K562 (cell line): ENCODE measurements around the gene BRINP2. TPM values are rescaled to one million over a fixed set of nuclear protein-coding genes. Genes with fewer than 3 reads are reported as not detected.

Experiments
- ATAC-seq: fragments of 200-7000 bp; cut with Tn5 transposase; 3 replicates; pipeline ENCODE4 v1.9.1; 2020; ENCODE audit warnings: moderate library complexity
- BruUV-seq: library from RNA; stranded (reverse); fragments of 400-500 nt; replicated peaks from 2 replicates; lab custom pipeline; 2021; lab: Mats Ljungman, UMichigan
- CTCF ChIA-PET: fragments of 300-600 bp; formaldehyde crosslinking; extraction: SDS; loops from one replicate; lab custom pipeline; 2021; ENCODE audit warnings: low intra/inter-chr PET ratio; lab: Yijun Ruan, JAX
- POLR2A ChIA-PET: fragments of 300-600, 350-650 bp; sonication (Branson Sonifier 250); formaldehyde crosslinking; extraction: SDS; loops from one replicate; lab custom pipeline; 2021; ENCODE audit warnings: antibody characterized with exemption, inconsistent platforms; lab: Yijun Ruan, JAX
- DNase-seq, 4 experiments: peaks; one replicate each; pipeline versions ENCODE4 v3.0.0 to v3.0.0-alpha.2; 2011 to 2018; ENCODE audit warnings: low spot score in 3 of 4, mixed read lengths in 3 of 4; ENCODE audit errors: extremely low read depth in 1 of 4
- FAIRE-seq: peaks from 2 replicates; lab custom pipeline; 2011; peaks lifted over from hg19 to GRCh38; lab: Jason Lieb, UNC
- H2AFZ ChIP-seq: 2 replicates; pipeline ENCODE4 v1.6.0; 2011; ENCODE audit warnings: low read depth, low read length, control low read depth, inconsistent platforms
- H3K27ac ChIP-seq: fragments of 200-600 bp; 3 replicates; pipeline ENCODE4 v1.8.0; 2011; ENCODE audit warnings: low read depth, mild to moderate bottlenecking, control low read depth, inconsistent platforms, low read length, moderate library complexity, mixed read lengths; ENCODE audit errors: extremely low read depth
- H3K27me3 ChIP-seq, 2 experiments: fragments of 300-600 bp in 1 of 2; 2 replicates in 1 of 2; 3 replicates in 1 of 2; pipeline versions ENCODE4 v1.6.0 to v1.8.0; 2011; ENCODE audit warnings: inconsistent platforms in 2 of 2, low read length in 2 of 2, mild to moderate bottlenecking in 1 of 2, mixed read lengths in 1 of 2, moderate library complexity in 1 of 2; ENCODE audit not compliant: control insufficient read depth in 2 of 2, insufficient read depth in 2 of 2
- H3K36me3 ChIP-seq: fragments of 300-600 bp; 3 replicates; pipeline ENCODE4 v1.8.0; 2011; ENCODE audit warnings: mild to moderate bottlenecking, low read length, inconsistent platforms; ENCODE audit not compliant: control insufficient read depth, insufficient read depth
- H3K4me1 ChIP-seq, 2 experiments: fragments of 200-600 bp in 1 of 2; replicated peaks in 1 of 2; 2 replicates in 1 of 2; 3 replicates in 1 of 2; pipeline versions ENCODE4 v1.5.1 to v1.8.0; 2011; ENCODE audit warnings: inconsistent platforms in 2 of 2, low read length in 2 of 2, mild to moderate bottlenecking in 1 of 2, mixed read lengths in 1 of 2, moderate library complexity in 1 of 2; ENCODE audit not compliant: control insufficient read depth in 2 of 2, insufficient read depth in 2 of 2
- H3K4me2 ChIP-seq: 2 replicates; pipeline ENCODE4 v1.6.1; 2011; ENCODE audit warnings: low read length, control low read depth, inconsistent platforms, mixed read lengths; ENCODE audit not compliant: insufficient read depth
- H3K4me3 ChIP-seq: fragments of 200-600 bp; sonication (generic), shearing (Covaris generic); 2 replicates; pipeline ENCODE4 v1.5.1; 2016; ENCODE audit warnings: control low read depth, inconsistent platforms
- H3K79me2 ChIP-seq: fragments of 200-600 bp; 3 replicates; pipeline ENCODE4 v1.8.0; 2011; ENCODE audit warnings: low read length, inconsistent platforms; ENCODE audit not compliant: control insufficient read depth, insufficient read depth
- H3K9ac ChIP-seq, 2 experiments: 2 replicates each; pipeline versions ENCODE4 v1.6.0 to v1.6.1; 2011; ENCODE audit warnings: low read depth in 2 of 2, low read length in 2 of 2, control low read depth in 1 of 2, inconsistent platforms in 1 of 2, mild to moderate bottlenecking in 1 of 2, mixed read lengths in 1 of 2; ENCODE audit not compliant: insufficient read depth in 1 of 2
- H3K9me1 ChIP-seq: one replicate; pipeline ENCODE4 v1.6.0; 2011; ENCODE audit warnings: inconsistent platforms, mild to moderate bottlenecking, low read length, moderate library complexity; ENCODE audit not compliant: control insufficient read depth, insufficient read depth
- H3K9me3 ChIP-seq: replicated peaks from 2 replicates; pipeline ENCODE4 v1.5.1; 2011; ENCODE audit warnings: low read depth, low read length, inconsistent platforms; ENCODE audit not compliant: control insufficient read depth, insufficient read depth
- H4K20me1 ChIP-seq: replicated peaks from 2 replicates; pipeline ENCODE4 v1.6.1; 2011; ENCODE audit warnings: low read length, inconsistent platforms, mixed read lengths; ENCODE audit not compliant: control insufficient read depth, insufficient read depth
- HIVEP1 ChIP-seq: fragments of 250-450 bp; sonication (Bioruptor Pico); IDR thresholded peaks from 2 replicates; pipeline ENCODE4 v1.4.0; 2020; ENCODE audit warnings: mild to moderate bottlenecking
- KDM4B ChIP-seq, 2 experiments: fragments of 450-650 bp in 1 of 2; sonication (generic) in 1 of 2; IDR thresholded peaks; 2 replicates each; pipeline ENCODE4 v1.6.1; 2016 to 2017; ENCODE audit warnings: borderline replicate concordance in 2 of 2, antibody characterized with exemption in 1 of 2, low read depth in 1 of 2, mild to moderate bottlenecking in 1 of 2
- NELFE ChIP-seq: IDR thresholded peaks from 2 replicates; pipeline ENCODE4 v1.6.1; 2011; ENCODE audit warnings: mild to moderate bottlenecking; ENCODE audit not compliant: insufficient read depth, insufficient read length
- POLR3A ChIP-seq: IDR thresholded peaks from 2 replicates; pipeline ENCODE4 v1.6.1; 2011; ENCODE audit warnings: borderline replicate concordance, mild to moderate bottlenecking, moderate library complexity; ENCODE audit not compliant: insufficient read length, insufficient read depth; ENCODE audit errors: extremely low read depth
- PTBP1 ChIP-seq: fragments of 200-400 bp; formaldehyde crosslinking; IDR thresholded peaks from 2 replicates; pipeline ENCODE4 v1.6.1; 2017; ENCODE audit warnings: low read depth, low read length
- SMAD2 ChIP-seq: fragments of 150-350 bp; IDR thresholded peaks from 2 replicates; pipeline ENCODE4 v1.6.1; 2014; ENCODE audit warnings: low read depth, mild to moderate bottlenecking, low read length
- SP2 ChIP-seq: IDR thresholded peaks from 2 replicates; pipeline ENCODE4 v1.6.1; 2011; ENCODE audit warnings: mild to moderate bottlenecking, low read depth, low read length, moderate library complexity; ENCODE audit not compliant: poor library complexity, severe bottlenecking; ENCODE audit errors: extremely low read depth
- ZNF280A ChIP-seq: fragments of 450-650 bp; IDR thresholded peaks from 2 replicates; pipeline ENCODE4 v1.6.1; 2018; ENCODE audit warnings: mild to moderate bottlenecking, low read depth; ENCODE audit not compliant: partially characterized antibody
- ZNF445 ChIP-seq: fragments of 250-450 bp; sonication (Bioruptor Pico); IDR thresholded peaks from 2 replicates; pipeline ENCODE4 v1.4.0; 2020; ENCODE audit warnings: low read depth, mild to moderate bottlenecking, moderate library complexity
- WGBS: fragments of 100-300 bp; shearing (Covaris generic); methylation state at CpG from one replicate; pipeline ENCODE4 v1.1.6; 2016; ENCODE audit warnings: low coverage, mixed read lengths; ENCODE audit not compliant: insufficient coverage; ENCODE audit errors: missing lambda C conversion rate; 5-methylcytosine and 5-hydroxymethylcytosine counted together
- in situ Hi-C: fragments of 300-500 bp; cut with MboI; formaldehyde crosslinking; loops from 4 replicates; pipeline ENCODE4 v1.15.0; 2018; ENCODE audit warnings: inconsistent platforms, mixed read lengths
- intact Hi-C: fragments of 100-400 bp; cut with micrococcal nuclease; formaldehyde crosslinking; loops from 2 replicates; pipeline ENCODE4 v1.14.2; 2022
- polyA plus RNA-seq, 8 experiments: library from polyadenylated mRNA; depleted of rRNA in 4 of 8; stranded (reverse) in 5 of 8; unstranded in 3 of 8; fragments of >200 nt; fragmentation: Nextera tagmentation in 2 of 8; fragmentation: Illumina TruSeq in 1 of 8; extraction: Ambion mirVana in 2 of 8; extraction: Trizol in 1 of 8; gene quantifications; 2 replicates each; pipeline versions ENCODE4 v1.2.1 to v1.2.3, GENCODE V29; 2011 to 2014; ENCODE audit warnings: inconsistent platforms in 1 of 8, missing spikeins in 1 of 8
- total RNA-seq, 7 experiments: library from RNA; depleted of rRNA in 6 of 7; stranded (reverse); fragments of >200 nt in 6 of 7; fragmentation: Illumina TruSeq in 2 of 7; extraction: Trizol in 2 of 7; gene quantifications; 2 replicates each; pipeline versions ENCODE4 v1.2.1 to v1.2.3, GENCODE V29; 2011 to 2021; ENCODE audit warnings: low replicate concordance in 1 of 7
- TF ChIP-seq, protein P1 (sequence below): fragments of 250-450 bp; sonication (Bioruptor Pico); IDR thresholded peaks from 2 replicates; pipeline ENCODE4 v1.8.0; 2021; ENCODE audit warnings: moderate library complexity, mild to moderate bottlenecking, inconsistent platforms

Gene BRINP2
- total and polyA plus RNA-seq, 9 of the 15 experiments (the other 6 are each of a cell fraction or from before 2014, with no cell fraction given) = not detected

DNA sequence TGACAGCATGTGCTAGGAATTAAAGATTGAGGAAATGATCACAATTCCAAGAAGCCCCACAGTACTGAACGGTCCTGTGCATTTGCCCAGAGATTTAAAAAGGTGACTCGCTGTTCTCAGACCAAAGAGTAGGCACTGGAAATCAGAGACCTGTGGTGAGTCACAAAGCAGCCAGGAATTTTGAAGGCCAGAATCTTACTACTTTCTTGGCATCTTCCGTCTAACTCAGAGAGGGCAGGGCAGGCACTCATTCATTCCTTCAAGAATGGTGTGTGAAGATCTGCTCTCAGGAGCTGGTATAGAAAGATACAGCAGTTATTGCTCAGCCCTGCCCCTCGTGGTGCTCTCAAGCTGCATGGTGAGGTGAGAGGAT is 57.9 kb downstream of the BRINP2 start:
- Histone ChIP-seq H3K9ac (no peak overlapping the region), H3K4me3 (no peak overlapping the region), H3K27ac (no peak overlapping the region), H4K20me1 (no peaks in the 10 kb centered on the region), H3K27me3 (no peaks in the 10 kb centered on the region), H3K4me1 (no peaks in the 10 kb centered on the region), H3K4me2 (no peak overlapping the region), H2AFZ (no peak overlapping the region), H3K79me2 (no peaks in the 10 kb centered on the region), H3K9me1 (no peaks in the 10 kb centered on the region), H3K36me3 (no peaks in the 10 kb centered on the region), H3K9me3 (no peaks in the 10 kb centered on the region; the same call in 1 of the 2 replicates)
- CTCF ChIA-PET = no interaction called here
- no peak for DNase-seq
- POLR2A ChIA-PET = no interaction called here
- 2% methylated on average over 4 of the region's 4 CpGs for WGBS
- ATAC-seq = no peak
- FAIRE-seq = no peak
- BruUV-seq = no TSS peak
- TF ChIP-seq POLR3A = no peak
- in situ Hi-C loops (no loop called here), intact Hi-C loops (no loop called here)

DNA sequence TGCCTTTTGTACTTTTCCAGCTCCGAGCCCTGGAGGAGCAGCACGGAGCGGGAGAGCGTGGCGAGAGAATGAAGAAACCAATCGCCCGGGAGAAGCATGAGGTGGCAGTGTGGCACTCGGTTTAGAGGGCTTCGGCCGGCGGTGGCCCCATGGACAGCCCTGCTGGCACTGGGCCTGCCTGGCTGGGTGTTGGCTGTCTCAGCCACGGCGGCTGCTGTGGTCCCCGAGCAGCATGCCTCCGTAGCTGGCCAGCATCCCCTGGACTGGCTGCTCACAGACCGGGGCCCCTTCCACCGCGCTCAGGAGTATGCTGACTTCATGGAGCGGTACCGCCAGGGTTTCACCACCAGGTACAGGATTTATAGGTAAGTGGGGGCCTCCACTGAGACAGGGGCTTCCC is 59.0 kb downstream of the BRINP2 start:
- Histone ChIP-seq H3K4me3 (no peak overlapping the region), H3K36me3 (no peaks in the 10 kb centered on the region), H3K4me1 (no peaks in the 10 kb centered on the region), H3K79me2 (no peaks in the 10 kb centered on the region), H3K27ac (no peak overlapping the region), H2AFZ (no peak overlapping the region), H4K20me1 (no peaks in the 10 kb centered on the region), H3K9me3 (no peaks in the 10 kb centered on the region; the same call in 1 of the 2 replicates), H3K27me3 (no peaks in the 10 kb centered on the region), H3K4me2 (no peak overlapping the region), H3K9me1 (no peaks in the 10 kb centered on the region), H3K9ac (no peak overlapping the region)
- BruUV-seq = no TSS peak
- ATAC-seq (no peak), FAIRE-seq (no peak), DNase-seq (no peak)
- in situ Hi-C loops (no loop called here), intact Hi-C loops (no loop called here)
- 1% methylated on average over 20 of the region's 20 CpGs for WGBS
- ChIA-PET CTCF (no interaction called here), POLR2A (no interaction called here)
- TF ChIP-seq HIVEP1 (CRISPR knock-in tag) (no peak), NELFE (no peak), KDM4B (IDR thresholded peaks at IDR 0.05; ENCODE audit: borderline replicate concordance in 2 of 2, low read depth in 1 of 2) (no peak), ZNF280A (no peak), ZNF445 (CRISPR knock-in tag) (no peak), PTBP1 (no peak), SMAD2 (no peak), SP2 (no peak)
- TF ChIP-seq, protein P1, sequence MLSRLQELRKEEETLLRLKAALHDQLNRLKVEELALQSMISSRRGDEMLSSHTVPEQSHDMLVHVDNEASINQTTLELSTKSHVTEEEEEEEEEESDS (CRISPR knock-in tag) = no peak
